Vagina (tissue), 2 donors: ENCODE results near the gene BAX. TPM values are rescaled to one million over a fixed set of nuclear protein-coding genes. Genes with fewer than 3 reads are reported as not detected.

Experiments
- DNase-seq, 2 donors: peaks; one replicate each; pipeline ENCODE4 v3.0.0-alpha.2; 2017; ENCODE audit errors: extremely low spot score in 2 of 2
- H3K27ac ChIP-seq: fragments of 200-600 bp; sonication (generic); one replicate; pipeline ENCODE4 v1.5.1; 2019
- H3K27me3 ChIP-seq: fragments of 200-600 bp; sonication (generic); one replicate; pipeline ENCODE4 v1.5.1; 2019
- H3K36me3 ChIP-seq, 2 donors: fragments of 200-600 bp; sonication (generic); one replicate each; pipeline ENCODE4 v1.5.1; 2017 to 2019
- H3K4me1 ChIP-seq: fragments of 200-600 bp; sonication (generic); one replicate; pipeline ENCODE4 v1.5.1; 2019
- H3K4me3 ChIP-seq, 2 donors: fragments of 200-600 bp; sonication (generic); 1 replicate in 1 of 2; 2 replicates in 1 of 2; pipeline ENCODE4 v1.5.1; 2016 to 2019
- H3K9me3 ChIP-seq: fragments of 200-600 bp; sonication (generic); one replicate; pipeline ENCODE4 v1.5.1; 2019
- CTCF ChIP-seq, 3 experiments: fragments of 450-650 bp in 2 of 3; fragments of 200-600 bp in 1 of 3; sonication (generic) in 1 of 3; IDR thresholded peaks; one replicate each; pipeline ENCODE4 v1.5.1; 2017 to 2019; ENCODE audit warnings: antibody characterized with exemption in 3 of 3, mild to moderate bottlenecking in 2 of 3, moderate library complexity in 2 of 3
- POLR2A ChIP-seq, 2 donors: fragments of 450-650 bp; IDR thresholded peaks; one replicate each; pipeline ENCODE4 v1.6.1; 2017; ENCODE audit warnings: antibody characterized with exemption in 2 of 2, mild to moderate bottlenecking in 2 of 2, moderate library complexity in 2 of 2
- POLR2AphosphoS5 ChIP-seq, 2 donors: sonication (generic); formaldehyde crosslinking; IDR thresholded peaks; one replicate each; pipeline ENCODE4 v1.9.0; 2017; ENCODE audit warnings: antibody characterized with exemption in 2 of 2, mild to moderate bottlenecking in 2 of 2, low read depth in 1 of 2; ENCODE audit not compliant: insufficient read depth in 1 of 2
- intact Hi-C: fragments of 100-400 bp; cut with DNase I; formaldehyde crosslinking; loops from one replicate; pipeline ENCODE4 v1.15.1; 2023
- total RNA-seq: library from RNA; depleted of rRNA; stranded (reverse); fragments of >200 nt; gene quantifications from one replicate; pipeline ENCODE4 v1.2.3, GENCODE V29; 2016

BAX gene
- total RNA-seq, 1 donor from 2014 or later = 52.3 TPM

GRCh38 chr19:48945415-48945814 lies 9.3 kb upstream of the BAX start:
- TF ChIP-seq POLR2AphosphoS5 (IDR thresholded peaks at IDR 0.05; ENCODE audit: insufficient read depth in 1 of 2, low read depth in 1 of 2) (no peak), CTCF (IDR thresholded peaks at IDR 0.05) (no peak), POLR2A (IDR thresholded peaks at IDR 0.05) (no peak)
- no peaks in the 10 kb centered on the region for H3K4me1 ChIP-seq
- no peaks in the 10 kb centered on the region for H3K9me3 ChIP-seq
- H3K27ac ChIP-seq = no peak overlapping the region
- H3K27me3 ChIP-seq = no peaks in the 10 kb centered on the region
- intact Hi-C loops = no loop called here
- H3K36me3 ChIP-seq = no peaks in the 10 kb centered on the region
- DNase-seq = no peak
- no peak overlapping the region for H3K4me3 ChIP-seq

DNA sequence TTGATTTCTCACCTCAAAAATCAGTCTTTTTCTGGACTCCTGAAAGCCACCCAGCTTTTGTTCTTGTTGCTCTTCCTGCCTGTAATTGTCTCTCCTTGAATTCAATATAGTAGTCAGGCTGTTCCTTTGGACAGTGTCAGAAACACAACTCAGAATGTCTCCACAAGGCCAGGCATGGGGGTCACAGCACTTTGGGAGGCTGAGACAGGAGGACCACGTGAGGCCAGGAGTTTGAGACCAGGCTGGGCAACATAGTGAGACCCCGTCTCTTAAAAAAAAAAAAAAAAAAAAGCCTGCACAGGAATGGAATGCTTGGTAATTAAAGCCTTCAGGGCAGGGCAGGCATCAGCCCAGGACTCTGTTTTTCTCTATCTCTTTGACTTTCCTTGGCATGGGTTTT lies 8.9 kb upstream of the BAX start:
- no peak for DNase-seq
- Histone ChIP-seq H3K4me1 (no peaks in the 10 kb centered on the region), H3K9me3 (no peaks in the 10 kb centered on the region), H3K27me3 (no peaks in the 10 kb centered on the region), H3K4me3 (no peak overlapping the region), H3K27ac (no peak overlapping the region), H3K36me3 (no peaks in the 10 kb centered on the region)
- TF ChIP-seq CTCF (IDR thresholded peaks at IDR 0.05) (no peak), POLR2AphosphoS5 (IDR thresholded peaks at IDR 0.05; ENCODE audit: insufficient read depth in 1 of 2, low read depth in 1 of 2) (no peak), POLR2A (IDR thresholded peaks at IDR 0.05) (no peak)
- intact Hi-C loops = no loop called here

GRCh38 chr19:48946463-48947257 lies 8.0 kb upstream of the BAX start:
- H3K4me3 ChIP-seq = no peak overlapping the region
- TF ChIP-seq CTCF (IDR thresholded peaks at IDR 0.05) = no peak
- TF ChIP-seq POLR2A (IDR thresholded peaks at IDR 0.05) = no peak
- TF ChIP-seq POLR2AphosphoS5 (IDR thresholded peaks at IDR 0.05; ENCODE audit: insufficient read depth in 1 of 2, low read depth in 1 of 2) = no peak
- no peaks in the 10 kb centered on the region for H3K36me3 ChIP-seq
- H3K4me1 ChIP-seq = no peaks in the 10 kb centered on the region
- no peak for DNase-seq
- no peaks in the 10 kb centered on the region for H3K9me3 ChIP-seq
- intact Hi-C loops = no loop called here
- no peaks in the 10 kb centered on the region for H3K27me3 ChIP-seq
- no peak overlapping the region for H3K27ac ChIP-seq

DNA sequence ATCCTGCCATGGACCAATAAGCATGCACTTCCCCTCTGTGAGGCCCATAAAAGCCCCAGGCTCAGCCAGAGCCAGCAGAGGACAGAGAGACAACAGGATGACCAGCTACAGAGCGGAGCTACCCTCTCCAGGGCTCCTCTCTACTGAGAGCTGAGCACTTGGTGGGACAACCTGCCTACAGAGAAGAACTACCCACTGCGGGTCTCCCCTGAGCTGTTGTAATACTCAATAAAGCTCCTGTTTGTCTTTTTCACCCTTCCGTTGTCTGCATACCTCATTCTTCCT lies 7.5 kb upstream of the BAX start:
- intact Hi-C loops = no loop called here
- Histone ChIP-seq H3K4me1 (no peaks in the 10 kb centered on the region), H3K27me3 (no peaks in the 10 kb centered on the region), H3K36me3 (no peaks in the 10 kb centered on the region), H3K9me3 (no peaks in the 10 kb centered on the region), H3K27ac (no peak overlapping the region), H3K4me3 (no peak overlapping the region)
- no peak for TF ChIP-seq POLR2A (IDR thresholded peaks at IDR 0.05)
- no peak for TF ChIP-seq CTCF (IDR thresholded peaks at IDR 0.05)
- no peak for TF ChIP-seq POLR2AphosphoS5 (IDR thresholded peaks at IDR 0.05; ENCODE audit: insufficient read depth in 1 of 2, low read depth in 1 of 2)
- DNase-seq = no peak

- TF ChIP-seq CTCF (IDR thresholded peaks at IDR 0.05) (no peak), POLR2A (IDR thresholded peaks at IDR 0.05) (no peak), POLR2AphosphoS5 (IDR thresholded peaks at IDR 0.05; ENCODE audit: insufficient read depth in 1 of 2, low read depth in 1 of 2) (no peak)
- Histone ChIP-seq H3K36me3 (no peaks in the 10 kb centered on the region), H3K27ac (no peak overlapping the region), H3K27me3 (no peaks in the 10 kb centered on the region), H3K9me3 (no peaks in the 10 kb centered on the region), H3K4me1 (peaks cover 6% of the 10 kb centered on the region), H3K4me3 (no peak overlapping the region)
- intact Hi-C loops = loop anchor here (5.0 kb wide), 1 partner anchor 43 kb away; no protein-coding TSS in a partner anchor
- DNase-seq = no peak
These were observed 4.5 kb upstream of the BAX start for GRCh38 chr19:48950159-48950558.
